GM23248 (cell line): ENCODE measurements around the gene IL17RE. TPM values are rescaled to one million over a fixed set of nuclear protein-coding genes. Genes with fewer than 3 reads are reported as not detected.

ENCODE experiments used
- DNase-seq: peaks from one replicate; pipeline ENCODE4 v3.0.0-alpha.2; 2015
- H2AFZ ChIP-seq: fragments of 200-600 bp; sonication (generic); 2 replicates; pipeline ENCODE4 v1.6.1; 2016; ENCODE audit warnings: antibody characterized with exemption
- H3F3A ChIP-seq: fragments of 200-600 bp; sonication (generic); 2 replicates; pipeline ENCODE4 v1.6.1; 2016; ENCODE audit warnings: mild to moderate bottlenecking, antibody characterized with exemption, mixed run types; ENCODE audit not compliant: insufficient read depth
- H3K27ac ChIP-seq: fragments of 200-600 bp; sonication (generic); 2 replicates; pipeline ENCODE4 v1.5.1; 2016; ENCODE audit warnings: mild to moderate bottlenecking
- H3K27me3 ChIP-seq: fragments of 200-600 bp; sonication (generic); replicated peaks from 2 replicates; pipeline ENCODE4 v1.6.1; 2016; ENCODE audit warnings: mild to moderate bottlenecking; ENCODE audit not compliant: insufficient read depth
- H3K36me3 ChIP-seq: fragments of 200-600 bp; sonication (generic); 2 replicates; pipeline ENCODE4 v1.6.1; 2016; ENCODE audit warnings: low read depth, mild to moderate bottlenecking
- H3K4me1 ChIP-seq: fragments of 200-600 bp; sonication (generic); 2 replicates; pipeline ENCODE4 v1.6.1; 2016; ENCODE audit warnings: mild to moderate bottlenecking; ENCODE audit not compliant: insufficient read depth
- H3K4me2 ChIP-seq: fragments of 200-600 bp; sonication (generic); one replicate; pipeline ENCODE4 v1.6.1; 2016; ENCODE audit warnings: mild to moderate bottlenecking; ENCODE audit not compliant: unreplicated experiment
- H3K4me3 ChIP-seq: fragments of 200-600 bp; sonication (generic); 2 replicates; pipeline ENCODE4 v1.5.1; 2016; ENCODE audit warnings: mild to moderate bottlenecking
- H3K79me2 ChIP-seq: fragments of 200-600 bp; sonication (generic); 2 replicates; pipeline ENCODE4 v1.6.1; 2016; ENCODE audit warnings: mild to moderate bottlenecking; ENCODE audit not compliant: insufficient read depth
- H3K9ac ChIP-seq: fragments of 200-600 bp; sonication (generic); 2 replicates; pipeline ENCODE4 v1.6.1; 2016; ENCODE audit warnings: mild to moderate bottlenecking
- H3K9me2 ChIP-seq: fragments of 200-600 bp; sonication (generic); 2 replicates; pipeline ENCODE4 v1.6.1; 2016; ENCODE audit warnings: mixed run types, mild to moderate bottlenecking, moderate library complexity; ENCODE audit not compliant: insufficient read depth
- H3K9me3 ChIP-seq: fragments of 200-600 bp; sonication (generic); one replicate; pipeline ENCODE4 v1.6.1; 2017; ENCODE audit warnings: low read depth
- H4K20me1 ChIP-seq: fragments of 200-600 bp; sonication (generic); 2 replicates; pipeline ENCODE4 v1.6.0; 2016; ENCODE audit not compliant: insufficient read depth
- EZH2 ChIP-seq: fragments of 200-600 bp; sonication (generic); IDR thresholded peaks from 2 replicates; pipeline ENCODE4 v1.6.1; 2018; ENCODE audit warnings: antibody characterized with exemption, mild to moderate bottlenecking; ENCODE audit not compliant: insufficient read depth, poor library complexity, severe bottlenecking
- EZH2phosphoT487 ChIP-seq: fragments of 200-600 bp; sonication (generic); IDR thresholded peaks from 2 replicates; pipeline ENCODE4 v1.6.1; 2018; ENCODE audit warnings: antibody characterized with exemption, moderate library complexity, mild to moderate bottlenecking, low read depth; ENCODE audit not compliant: insufficient read depth
- WGBS, 2 experiments: methylation state at CpG; one replicate each; pipeline ENCODE4 v1.1.6; 2015 to 2017; ENCODE audit warnings: low lambda C conversion rate in 2 of 2, low coverage in 1 of 2; ENCODE audit errors: missing lambda C conversion rate in 2 of 2; 5-methylcytosine and 5-hydroxymethylcytosine counted together
- in situ Hi-C: fragments of 300-500 bp; cut with MboI; formaldehyde crosslinking; loops from 2 replicates; pipeline ENCODE4 v1.15.0; 2020
- polyA plus RNA-seq: library from polyadenylated mRNA; unstranded; fragments of >200 nt; fragmentation: Nextera tagmentation; extraction: Ambion mirVana; gene quantifications from 2 replicates; pipeline ENCODE4 v1.2.1, GENCODE V29; 2016
- total RNA-seq: library from RNA; depleted of rRNA; stranded (reverse); fragments of >200 nt; shearing (Covaris generic); gene quantifications from 2 replicates; pipeline ENCODE4 v1.2.3, GENCODE V29; 2014

Gene IL17RE
- total and polyA plus RNA-seq, 2 experiments from 2014 or later, result 0.24 to 5.5 TPM

- Histone ChIP-seq H3F3A (peaks cover 6% of the 10 kb centered on the region; the same call in 1 of the 2 replicates), H3K36me3 (no peaks in the 10 kb centered on the region), H2AFZ (no peak overlapping the region), H3K27ac (no peak overlapping the region), H4K20me1 (no peaks in the 10 kb centered on the region), H3K27me3 (no peaks in the 10 kb centered on the region), H3K4me2 (no peak overlapping the region), H3K4me1 (peaks cover 13% of the 10 kb centered on the region), H3K4me3 (no peak overlapping the region), H3K9me2 (no peaks in the 10 kb centered on the region), H3K9ac (no peak overlapping the region), H3K9me3 (no peaks in the 10 kb centered on the region), H3K79me2 (no peaks in the 10 kb centered on the region)
- no peak for DNase-seq
- in situ Hi-C loops, result no loop called here
- WGBS, 2 experiments, result 67 to 87% methylated on average over 1 of the region's 1 CpG
- TF ChIP-seq EZH2phosphoT487 (no peak), EZH2 (no peak)
Observed at GRCh38 chr3:9914011-9914410, 11.4 kb downstream of the IL17RE start.

GRCh38 chr3:9914559-9915253 is 12.1 kb downstream of the IL17RE start:
- Histone ChIP-seq H4K20me1 (no peaks in the 10 kb centered on the region), H3K79me2 (no peaks in the 10 kb centered on the region), H3K4me2 (peak overlapping the region; percentile 74), H3K9ac (peak overlapping the region; percentile 71), H3K4me1 (peaks cover 13% of the 10 kb centered on the region), H3K27ac (no peak overlapping the region), H3K27me3 (no peaks in the 10 kb centered on the region), H3K4me3 (peak overlapping the region; percentile 73), H3K36me3 (no peaks in the 10 kb centered on the region), H2AFZ (peak overlapping the region; percentile 80), H3F3A (peaks cover 6% of the 10 kb centered on the region; the same call in 1 of the 2 replicates), H3K9me3 (no peaks in the 10 kb centered on the region), H3K9me2 (no peaks in the 10 kb centered on the region)
- no peak for DNase-seq
- no peak for TF ChIP-seq EZH2
- no peak for TF ChIP-seq EZH2phosphoT487
- 17 to 21% methylated on average over 15 of the region's 15 CpGs for WGBS, 2 experiments
- in situ Hi-C loops, result no loop called here

- Histone ChIP-seq H3K27me3 (no peaks in the 10 kb centered on the region), H3K79me2 (no peaks in the 10 kb centered on the region), H3K27ac (peak overlapping the region; percentile 50), H3F3A (peaks cover 6% of the 10 kb centered on the region; the same call in 1 of the 2 replicates), H3K4me1 (peaks cover 13% of the 10 kb centered on the region), H2AFZ (peak overlapping the region; percentile 80), H3K4me3 (peak overlapping the region; percentile 73), H3K9ac (peak overlapping the region; percentile 71), H3K4me2 (peak overlapping the region; percentile 74), H3K36me3 (no peaks in the 10 kb centered on the region), H3K9me3 (no peaks in the 10 kb centered on the region), H4K20me1 (no peaks in the 10 kb centered on the region), H3K9me2 (no peaks in the 10 kb centered on the region)
- in situ Hi-C loops, result no loop called here
- WGBS, 2 experiments, result 1% methylated on average over 93 to 94 of the region's 99 CpGs
- peak; percentile 86 for DNase-seq
- TF ChIP-seq EZH2phosphoT487 (no peak), EZH2 (no peak)
Observed at GRCh38 chr3:9915254-9916141, 12.8 kb downstream of the IL17RE start.

GRCh38 chr3:9916346-9916733 is 13.7 kb downstream of the IL17RE start:
- H3K36me3 ChIP-seq, result no peaks in the 10 kb centered on the region
- in situ Hi-C loops, result no loop called here

More at GRCh38 chr3:9916346-9916733, 13.7 kb downstream of the IL17RE start:
- H3K4me2 ChIP-seq, result peak overlapping the region; percentile 87
- no peaks in the 10 kb centered on the region for H3K9me3 ChIP-seq
- no peaks in the 10 kb centered on the region for H3K79me2 ChIP-seq
- WGBS, 2 experiments, result 18 to 22% methylated on average over 5 to 7 of the region's 7 CpGs
- peaks cover 13% of the 10 kb centered on the region for H3K4me1 ChIP-seq
- no peaks in the 10 kb centered on the region for H4K20me1 ChIP-seq
- peak overlapping the region; percentile 81 for H3K9ac ChIP-seq
- peaks cover 6% of the 10 kb centered on the region; the same call in 1 of the 2 replicates for H3F3A ChIP-seq
- no peaks in the 10 kb centered on the region for H3K9me2 ChIP-seq
- no peaks in the 10 kb centered on the region for H3K27me3 ChIP-seq
- peak overlapping the region; percentile 73 for H2AFZ ChIP-seq
- no peak for TF ChIP-seq EZH2
- TF ChIP-seq EZH2phosphoT487, result no peak
- H3K27ac ChIP-seq, result peak overlapping the region; percentile 84
- DNase-seq, result peak; percentile 87
- H3K4me3 ChIP-seq, result peak overlapping the region; percentile 77
